Measurements from ENCODE around the gene NOP53.
"Not testable (repeated sequence)": the region's sequence is repeated elsewhere in the genome, so short reads cannot be mapped to it uniquely, and the experiment has no call there.

The NOP53 gene

GRCh38 chr19:47778049-47778953, 33.0 kb downstream of the NOP53 start, which contains the start of gene SELENOW:
SELENOW (plus strand) TSS chr19:47778703; CDS start chr19:47778786, 83 bp downstream.
- peak; percentile 94 to 95 for ATAC-seq

- peak; percentile 7 for ATAC-seq
These were observed 33.6 kb downstream of the NOP53 start for GRCh38 chr19:47778954-47779351.

DNA sequence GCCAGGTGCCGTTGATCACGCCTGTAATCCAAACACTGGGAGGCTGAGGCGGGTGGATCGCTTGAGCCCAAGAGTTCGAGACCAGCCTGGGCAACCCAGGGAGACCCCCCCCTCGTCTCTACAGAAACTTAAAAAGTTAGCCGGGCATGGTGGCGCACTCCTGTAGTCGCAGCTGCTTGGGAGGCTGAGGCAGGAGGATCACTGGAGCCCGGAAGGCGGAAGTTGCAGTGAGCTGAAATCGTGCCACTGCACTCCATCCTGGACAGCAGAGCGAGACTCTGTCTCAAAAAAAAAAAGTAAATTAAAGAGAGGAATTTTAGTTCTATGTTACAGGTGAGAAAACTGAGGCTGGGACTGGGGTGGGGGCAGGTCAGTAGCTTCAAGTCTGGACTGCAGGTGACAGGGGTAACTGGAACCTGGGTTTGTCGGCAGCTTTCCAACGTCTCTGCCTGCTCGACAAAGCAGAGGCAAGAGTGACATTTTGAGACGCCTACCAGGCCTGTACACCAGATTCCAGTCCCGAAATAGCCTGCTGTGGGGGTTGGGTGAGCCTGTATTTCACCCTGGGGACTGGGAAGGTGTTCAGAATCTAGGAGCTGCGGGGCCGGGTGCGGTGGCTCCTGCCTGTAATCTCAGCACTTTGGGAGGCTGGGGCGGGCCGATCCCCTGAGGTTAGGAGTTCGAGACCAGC, 34.3 kb downstream of the NOP53 start:
- ATAC-seq, result no peak

DNA sequence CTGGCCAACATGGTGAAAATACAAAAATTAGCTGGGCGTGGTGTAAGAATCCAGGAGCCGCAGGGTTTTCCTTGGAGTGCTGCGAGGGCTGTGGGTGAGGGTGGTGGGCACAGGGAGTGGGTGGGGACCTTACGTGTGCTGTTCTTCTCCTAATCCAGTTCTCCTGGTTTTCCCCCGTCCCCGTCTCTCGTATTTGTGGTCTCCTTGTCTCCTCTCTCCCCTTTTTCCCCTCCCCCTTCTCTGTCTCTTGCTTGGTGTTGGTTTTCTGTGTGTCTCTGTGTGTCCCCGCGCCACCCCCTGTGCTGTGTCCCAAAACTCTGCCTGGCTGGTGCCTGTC, 34.8 kb downstream of the NOP53 start:
- no peak for ATAC-seq

- ATAC-seq, result no peak
These were observed 36.4 kb downstream of the NOP53 start for GRCh38 chr19:47781590-47782262.

DNA sequence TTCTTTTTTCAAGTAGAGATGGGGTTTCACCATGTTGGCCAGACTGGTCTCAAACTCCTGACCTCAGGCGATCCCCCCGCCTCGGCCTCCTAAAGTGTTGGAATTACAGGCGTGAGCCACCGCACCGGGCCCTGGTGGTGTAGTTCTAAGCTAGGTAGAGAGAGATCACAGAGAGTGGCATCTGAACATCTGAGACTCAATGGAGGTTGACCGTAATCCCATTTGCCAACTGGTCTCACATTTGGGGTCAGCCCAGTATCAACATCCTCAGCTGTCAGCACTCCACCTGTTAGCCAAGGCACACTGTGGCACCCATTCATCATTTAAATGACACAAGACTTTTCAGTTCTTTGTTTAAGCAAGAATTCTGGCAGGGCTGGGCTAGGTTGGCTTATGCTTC, 41.2 kb downstream of the NOP53 start:
- no peak for ATAC-seq

DNA sequence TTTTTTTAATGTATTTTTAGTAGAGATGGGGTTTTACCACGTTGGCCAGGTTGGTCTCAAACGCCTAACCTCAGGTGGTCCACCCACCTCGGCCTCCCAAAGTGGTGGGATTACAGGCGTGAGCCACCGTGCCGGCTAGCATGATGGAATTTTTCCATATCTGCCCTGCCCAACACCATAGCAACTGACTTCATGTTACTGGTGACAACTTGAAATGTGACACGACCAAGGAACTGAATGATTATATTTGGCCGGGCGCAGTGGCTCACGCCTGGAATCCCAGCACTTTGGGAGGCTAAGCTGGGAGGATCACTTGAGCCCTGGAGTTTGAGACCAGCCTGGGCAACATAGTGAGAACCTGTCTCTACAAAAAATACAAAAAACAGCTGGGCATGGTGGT, 42.0 kb downstream of the NOP53 start:
- ATAC-seq, result not testable (repeated sequence)

- ATAC-seq, result not testable (repeated sequence)
These were observed 44.5 kb downstream of the NOP53 start for GRCh38 chr19:47789811-47790210.

DNA sequence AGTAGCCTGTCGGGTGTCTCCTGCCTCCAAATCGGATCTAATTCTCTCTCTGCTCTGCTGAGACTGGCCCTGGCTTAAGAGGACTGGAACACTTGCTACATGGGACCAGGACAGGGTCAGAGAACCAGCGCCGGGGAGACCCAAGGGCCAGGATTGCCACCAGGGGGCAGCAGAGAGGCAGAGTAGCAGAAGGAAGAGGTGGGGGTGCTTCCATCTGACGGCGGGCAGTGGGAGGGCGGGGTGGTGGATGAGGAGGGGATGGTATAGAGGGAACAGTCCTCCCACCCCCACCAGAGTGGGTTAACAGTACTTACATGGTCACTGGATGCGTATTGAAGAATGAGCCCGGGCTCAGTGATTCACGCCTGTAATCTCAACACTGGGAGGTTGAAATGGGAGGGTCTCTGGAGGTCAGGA, 45.1 kb downstream of the NOP53 start:
- peak; percentile 76 to 85 for ATAC-seq

DNA sequence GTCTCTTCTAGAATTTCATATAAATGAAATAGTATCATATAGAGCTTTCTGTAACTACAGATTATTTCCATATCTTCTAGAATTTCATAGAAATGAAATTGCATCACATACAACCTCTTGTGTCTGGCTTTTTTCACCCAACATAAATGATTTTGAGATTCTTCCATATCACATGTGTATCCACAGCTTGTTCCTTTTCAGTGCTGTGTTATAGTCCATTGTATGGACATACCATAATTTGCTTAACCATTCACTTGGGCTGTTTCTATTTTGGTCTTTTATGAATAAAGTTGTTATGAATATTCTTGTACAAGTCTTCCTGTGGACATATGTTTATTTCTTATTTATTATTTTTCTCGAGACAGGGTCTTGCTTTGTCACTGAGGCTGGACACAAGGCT, 47.3 kb downstream of the NOP53 start:
- no peak for ATAC-seq

DNA sequence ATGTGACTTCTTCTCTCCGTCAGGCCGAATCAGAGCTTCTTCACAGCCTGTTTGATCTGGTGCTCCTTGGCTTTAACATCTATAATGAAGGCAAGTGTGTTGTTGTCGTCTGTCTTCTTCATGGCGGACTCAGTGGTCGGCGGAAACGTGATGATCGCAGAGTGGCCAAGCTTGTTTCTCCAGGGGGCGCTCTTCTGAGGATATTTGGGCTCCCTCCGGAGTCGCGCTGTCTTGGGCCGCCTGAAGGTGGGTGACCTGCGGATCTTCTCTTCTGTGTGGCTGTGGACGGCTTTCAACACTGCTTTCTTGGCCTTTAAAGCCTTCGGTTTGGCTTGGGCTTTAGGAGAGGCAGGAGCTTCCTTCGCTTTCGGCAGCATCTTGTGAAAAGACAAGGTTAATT, 49.2 kb downstream of the NOP53 start:
- ATAC-seq, result no peak

- ATAC-seq, result no peak
These were observed 51.4 kb downstream of the NOP53 start for GRCh38 chr19:47796785-47797184.

- no peak for ATAC-seq
These were observed 52.9 kb downstream of the NOP53 start for GRCh38 chr19:47797996-47798903.

- ATAC-seq, result no peak
These were observed 53.5 kb downstream of the NOP53 start for GRCh38 chr19:47798904-47799266.

GRCh38 chr19:47801270-47801669, 55.9 kb downstream of the NOP53 start:
- ATAC-seq, result no peak

- no peak for ATAC-seq
These were observed 57.2 kb downstream of the NOP53 start for GRCh38 chr19:47802521-47803043.

DNA sequence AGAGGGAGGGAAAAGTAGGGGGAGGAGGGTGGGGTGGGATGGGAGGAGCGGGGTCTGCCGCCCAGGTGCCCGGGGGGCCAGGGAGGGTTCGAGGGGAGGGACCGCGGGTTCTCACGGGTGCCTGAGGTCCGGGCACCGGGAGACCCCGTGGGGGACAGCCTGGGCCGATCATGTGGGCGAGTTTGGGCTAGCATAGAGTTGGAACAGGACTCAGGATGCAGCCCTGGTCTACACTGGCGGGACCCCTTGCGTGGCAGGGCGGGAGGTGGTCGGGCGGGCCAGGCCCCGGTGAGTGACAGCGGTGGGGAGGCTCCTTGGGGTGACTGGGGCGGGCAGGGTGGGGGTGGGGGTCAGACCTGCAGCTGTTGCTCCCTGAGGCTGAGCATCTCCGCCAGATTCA, 57.8 kb downstream of the NOP53 start:
- ATAC-seq, result not testable (repeated sequence)

DNA sequence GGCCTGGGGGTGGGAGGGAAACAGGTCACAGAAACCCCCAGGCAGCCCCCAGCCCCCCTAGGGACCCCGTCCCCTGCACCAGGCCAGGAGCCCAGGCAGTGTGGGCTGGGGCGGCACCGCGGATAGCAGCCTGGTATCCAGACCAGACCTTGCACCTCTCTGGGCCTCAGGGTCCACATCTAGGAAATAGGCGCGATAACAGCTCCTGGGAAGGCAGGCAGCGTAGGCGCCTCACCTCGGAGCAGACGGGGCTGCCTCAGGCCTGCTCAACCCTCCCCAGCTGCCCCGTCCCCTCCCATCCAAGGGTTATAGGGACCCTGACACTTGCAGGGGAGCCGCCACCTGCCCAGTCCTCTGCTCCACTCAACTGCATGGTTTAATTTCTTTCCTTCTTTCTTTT, 58.3 kb downstream of the NOP53 start:
- not testable (repeated sequence) for ATAC-seq

GRCh38 chr19:47804451-47804850, 59.1 kb downstream of the NOP53 start, which contains the start of gene TPRX1:
TPRX1 (minus strand) TSS chr19:47804551; CDS start chr19:47804539, 12 bp downstream.
- ATAC-seq, result not testable (repeated sequence)

- ATAC-seq, result no peak
These were observed 60.0 kb downstream of the NOP53 start for GRCh38 chr19:47805313-47805712.

- ATAC-seq, result no peak
These were observed 61.1 kb downstream of the NOP53 start for GRCh38 chr19:47806435-47806834.

Measured in activated CD4-positive, CD25-positive, alpha-beta regulatory T cell treated with anti-CD3 and anti-CD28 coated beads, Interleukin-2, amount 50 U/mL, for 24 hours (primary cell).